Thyroid gland (tissue), 4 donors: Measurements from ENCODE around the gene PIAS4.

Source experiments
- POLR2A ChIP-seq, 2 donors: fragments of 450-650 bp; IDR thresholded peaks; one replicate each; pipeline ENCODE4 v1.6.1; 2017; ENCODE audit warnings: antibody characterized with exemption in 2 of 2, mild to moderate bottlenecking in 2 of 2, moderate library complexity in 1 of 2
- TF ChIP-seq, protein P1 (sequence below), 6 experiments: fragments of 200-600 bp in 3 of 6; fragments of 450-650 bp in 3 of 6; sonication (generic) in 3 of 6; IDR thresholded peaks; one replicate each; pipeline ENCODE4 v1.5.1; 2016 to 2019; ENCODE audit warnings: antibody characterized with exemption in 6 of 6, mild to moderate bottlenecking in 2 of 6, inconsistent platforms in 1 of 6, moderate library complexity in 1 of 6

DNA sequence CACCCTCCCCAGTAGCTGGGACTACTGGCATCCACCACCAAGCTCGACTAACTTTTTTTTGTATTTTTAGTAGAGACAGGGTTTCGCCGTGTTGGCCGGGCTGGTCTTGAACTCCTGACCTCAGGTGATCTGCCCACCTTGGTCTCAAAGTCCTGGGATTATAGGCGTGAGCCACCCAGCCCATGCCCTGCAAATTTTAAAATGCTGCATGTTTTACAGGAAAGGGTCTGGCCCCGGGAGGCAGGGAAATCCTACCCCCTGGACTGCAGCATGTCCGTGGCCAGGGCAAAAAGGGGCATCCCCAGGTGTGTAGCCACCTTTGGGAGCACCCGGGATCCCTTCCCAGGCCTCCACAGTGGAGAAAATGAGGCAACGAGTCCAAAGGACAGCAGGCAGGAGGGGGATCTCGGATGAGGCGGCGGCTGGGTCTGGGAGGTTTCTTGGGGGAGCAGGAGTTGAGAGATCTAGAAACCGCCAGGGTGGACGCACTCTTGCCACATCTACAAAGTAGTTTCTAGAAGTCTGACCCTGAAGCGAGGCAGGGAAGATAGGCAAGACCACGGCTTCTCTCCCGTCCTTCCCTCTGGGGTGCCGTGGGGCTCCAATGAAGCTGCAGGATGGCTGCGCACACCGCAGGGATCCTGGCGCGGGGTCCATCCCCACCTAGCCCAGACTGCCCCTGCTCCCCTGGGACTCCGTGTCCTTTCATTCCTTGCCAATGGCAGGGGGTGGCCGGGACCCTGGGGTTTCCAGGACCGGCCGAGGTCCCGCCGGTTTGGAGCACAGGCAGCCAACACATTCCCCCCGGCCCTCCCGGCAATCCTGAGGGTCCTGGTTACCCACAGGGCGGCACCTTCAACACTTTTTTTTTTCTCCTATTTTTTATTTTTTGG lies 80.5 kb downstream of the PIAS4 start:
- TF ChIP-seq, protein P1, sequence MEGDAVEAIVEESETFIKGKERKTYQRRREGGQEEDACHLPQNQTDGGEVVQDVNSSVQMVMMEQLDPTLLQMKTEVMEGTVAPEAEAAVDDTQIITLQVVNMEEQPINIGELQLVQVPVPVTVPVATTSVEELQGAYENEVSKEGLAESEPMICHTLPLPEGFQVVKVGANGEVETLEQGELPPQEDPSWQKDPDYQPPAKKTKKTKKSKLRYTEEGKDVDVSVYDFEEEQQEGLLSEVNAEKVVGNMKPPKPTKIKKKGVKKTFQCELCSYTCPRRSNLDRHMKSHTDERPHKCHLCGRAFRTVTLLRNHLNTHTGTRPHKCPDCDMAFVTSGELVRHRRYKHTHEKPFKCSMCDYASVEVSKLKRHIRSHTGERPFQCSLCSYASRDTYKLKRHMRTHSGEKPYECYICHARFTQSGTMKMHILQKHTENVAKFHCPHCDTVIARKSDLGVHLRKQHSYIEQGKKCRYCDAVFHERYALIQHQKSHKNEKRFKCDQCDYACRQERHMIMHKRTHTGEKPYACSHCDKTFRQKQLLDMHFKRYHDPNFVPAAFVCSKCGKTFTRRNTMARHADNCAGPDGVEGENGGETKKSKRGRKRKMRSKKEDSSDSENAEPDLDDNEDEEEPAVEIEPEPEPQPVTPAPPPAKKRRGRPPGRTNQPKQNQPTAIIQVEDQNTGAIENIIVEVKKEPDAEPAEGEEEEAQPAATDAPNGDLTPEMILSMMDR (IDR thresholded peaks at IDR 0.05) = no peak
- TF ChIP-seq POLR2A (IDR thresholded peaks at IDR 0.05) = no peak
